Measurements from ENCODE around the gene P3H4.

DNA sequence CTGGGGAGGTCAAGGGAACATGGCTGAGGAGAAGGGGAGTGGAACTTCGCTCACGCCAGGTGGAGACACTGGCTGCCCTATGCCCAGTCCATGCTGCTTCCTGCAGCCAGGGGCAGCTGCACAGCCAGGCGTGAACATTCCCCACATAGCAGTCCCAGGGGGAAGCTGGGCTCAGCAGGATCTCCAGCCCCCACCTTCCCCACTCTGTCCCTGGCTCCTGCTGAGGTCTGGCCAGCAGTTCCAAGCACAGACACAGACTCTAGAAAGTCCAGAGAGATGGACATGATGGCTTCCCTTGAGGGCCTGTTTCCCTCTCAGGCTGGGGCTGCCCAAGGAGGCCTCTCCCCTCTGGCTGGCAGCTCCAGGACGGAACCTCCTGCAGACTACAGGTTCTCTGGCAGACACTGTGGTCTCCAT lies 34.6 kb downstream of the P3H4 start:
- TF ChIP-seq, protein P1, sequence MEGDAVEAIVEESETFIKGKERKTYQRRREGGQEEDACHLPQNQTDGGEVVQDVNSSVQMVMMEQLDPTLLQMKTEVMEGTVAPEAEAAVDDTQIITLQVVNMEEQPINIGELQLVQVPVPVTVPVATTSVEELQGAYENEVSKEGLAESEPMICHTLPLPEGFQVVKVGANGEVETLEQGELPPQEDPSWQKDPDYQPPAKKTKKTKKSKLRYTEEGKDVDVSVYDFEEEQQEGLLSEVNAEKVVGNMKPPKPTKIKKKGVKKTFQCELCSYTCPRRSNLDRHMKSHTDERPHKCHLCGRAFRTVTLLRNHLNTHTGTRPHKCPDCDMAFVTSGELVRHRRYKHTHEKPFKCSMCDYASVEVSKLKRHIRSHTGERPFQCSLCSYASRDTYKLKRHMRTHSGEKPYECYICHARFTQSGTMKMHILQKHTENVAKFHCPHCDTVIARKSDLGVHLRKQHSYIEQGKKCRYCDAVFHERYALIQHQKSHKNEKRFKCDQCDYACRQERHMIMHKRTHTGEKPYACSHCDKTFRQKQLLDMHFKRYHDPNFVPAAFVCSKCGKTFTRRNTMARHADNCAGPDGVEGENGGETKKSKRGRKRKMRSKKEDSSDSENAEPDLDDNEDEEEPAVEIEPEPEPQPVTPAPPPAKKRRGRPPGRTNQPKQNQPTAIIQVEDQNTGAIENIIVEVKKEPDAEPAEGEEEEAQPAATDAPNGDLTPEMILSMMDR (IDR thresholded peaks at IDR 0.05; ENCODE audit: extremely low read depth in 1 of 2, insufficient read depth in 1 of 2, low read depth in 1 of 2, low read length in 2 of 2) = peak; percentile 16 to 41
- TF ChIP-seq, protein P2, sequence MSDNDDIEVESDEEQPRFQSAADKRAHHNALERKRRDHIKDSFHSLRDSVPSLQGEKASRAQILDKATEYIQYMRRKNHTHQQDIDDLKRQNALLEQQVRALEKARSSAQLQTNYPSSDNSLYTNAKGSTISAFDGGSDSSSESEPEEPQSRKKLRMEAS (IDR thresholded peaks at IDR 0.05; ENCODE audit: insufficient read depth, insufficient read length) = no peak
- no peak for TF ChIP-seq POLR2A (IDR thresholded peaks at IDR 0.05; ENCODE audit: low read depth, low read length)

Measured in endothelial cell of umbilical vein (primary cell).